ENCODE measurements around the gene CSMD2.

CSMD2 gene

GRCh38 chr1:33742663-33743062 is 422.4 kb downstream of the CSMD2 start:
- no peak for TF ChIP-seq CTCF (IDR thresholded peaks at IDR 0.05; ENCODE audit: insufficient read depth, missing control alignments)
- DNase-seq (ENCODE audit: insufficient read length, low spot score) = no peak
- no peak for FAIRE-seq

- no peak for FAIRE-seq
- TF ChIP-seq CTCF (IDR thresholded peaks at IDR 0.05; ENCODE audit: insufficient read depth, missing control alignments) = no peak
Measured at GRCh38 chr1:33741749-33742148, 423.3 kb downstream of the CSMD2 start.

GRCh38 chr1:33740040-33740744 is 424.8 kb downstream of the CSMD2 start:
- no peak for FAIRE-seq
- TF ChIP-seq CTCF (IDR thresholded peaks at IDR 0.05; ENCODE audit: insufficient read depth, missing control alignments) = no peak

More at GRCh38 chr1:33741749-33742148, 423.3 kb downstream of the CSMD2 start:
- no peak for DNase-seq (ENCODE audit: insufficient read length, low spot score)

DNA sequence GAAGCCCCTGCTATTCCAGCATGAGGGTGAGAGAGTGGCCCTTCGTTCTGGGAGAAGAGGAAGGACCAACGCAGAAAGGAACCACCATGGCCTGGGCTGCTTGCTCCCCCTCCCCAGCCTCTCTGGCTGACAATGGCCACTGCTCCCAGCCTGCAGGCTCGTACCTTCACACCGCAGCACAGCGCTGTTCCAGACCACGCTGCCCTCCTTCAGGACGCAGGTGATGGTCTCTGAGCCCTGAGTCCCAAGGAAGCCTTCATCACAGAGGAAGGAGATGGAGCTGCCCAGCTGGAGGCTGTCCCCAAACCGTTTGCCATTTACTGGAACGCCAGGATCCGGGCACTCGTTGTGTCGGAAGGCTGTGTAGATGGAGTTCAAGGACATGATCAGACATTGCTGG is 426.1 kb downstream of the CSMD2 start:
- FAIRE-seq (no peak), DNase-seq (ENCODE audit: insufficient read length, low spot score) (no peak)
- TF ChIP-seq CTCF (IDR thresholded peaks at IDR 0.05; ENCODE audit: insufficient read depth, missing control alignments) = no peak

More at GRCh38 chr1:33740040-33740744, 424.8 kb downstream of the CSMD2 start:
- no peak for DNase-seq (ENCODE audit: insufficient read length, low spot score)

DNA sequence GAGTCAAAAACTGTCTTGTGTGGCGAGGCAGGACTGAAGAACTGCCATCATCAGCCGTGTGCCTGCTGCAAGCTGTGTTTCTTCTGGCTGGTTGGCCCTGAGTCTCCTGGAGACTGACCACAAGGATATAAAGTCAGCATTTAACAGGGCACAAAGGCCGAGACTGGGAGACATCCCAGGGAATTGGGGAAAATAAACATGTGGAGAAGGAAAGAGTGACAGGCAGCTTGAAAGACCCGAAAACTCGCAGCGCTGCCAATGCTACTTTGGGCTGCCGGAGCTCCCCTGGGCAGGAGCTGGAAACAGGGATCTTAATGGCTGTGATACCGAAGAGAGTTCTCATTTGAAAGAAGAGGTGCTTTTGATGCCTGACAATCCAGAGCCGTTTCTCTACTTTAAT is 426.5 kb downstream of the CSMD2 start:
- FAIRE-seq (no peak), DNase-seq (ENCODE audit: insufficient read length, low spot score) (no peak)
- TF ChIP-seq CTCF (IDR thresholded peaks at IDR 0.05; ENCODE audit: insufficient read depth, missing control alignments) = no peak

DNA sequence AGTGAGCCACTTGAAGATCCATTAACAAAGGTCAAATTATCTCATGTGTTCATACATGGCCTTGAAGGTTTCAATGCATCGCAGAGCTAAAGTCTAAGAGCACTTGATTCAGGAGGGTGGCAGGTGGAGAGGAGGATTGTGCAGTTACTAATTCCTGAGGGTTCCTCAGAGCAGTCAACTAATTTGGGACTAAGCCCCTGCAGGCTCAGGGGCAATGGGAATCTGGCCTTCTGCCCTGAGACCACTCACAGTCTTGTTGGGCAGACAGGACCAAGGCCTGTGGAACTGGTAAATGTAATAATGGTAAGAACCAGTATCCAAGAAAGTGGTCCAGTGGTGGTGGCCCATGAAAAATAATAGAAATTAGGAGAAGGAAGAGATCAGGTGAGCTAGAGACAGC is 428.5 kb downstream of the CSMD2 start:
- no peak for TF ChIP-seq CTCF (IDR thresholded peaks at IDR 0.05; ENCODE audit: insufficient read depth, missing control alignments)
- DNase-seq (ENCODE audit: insufficient read length, low spot score) (no peak), FAIRE-seq (no peak)

DNA sequence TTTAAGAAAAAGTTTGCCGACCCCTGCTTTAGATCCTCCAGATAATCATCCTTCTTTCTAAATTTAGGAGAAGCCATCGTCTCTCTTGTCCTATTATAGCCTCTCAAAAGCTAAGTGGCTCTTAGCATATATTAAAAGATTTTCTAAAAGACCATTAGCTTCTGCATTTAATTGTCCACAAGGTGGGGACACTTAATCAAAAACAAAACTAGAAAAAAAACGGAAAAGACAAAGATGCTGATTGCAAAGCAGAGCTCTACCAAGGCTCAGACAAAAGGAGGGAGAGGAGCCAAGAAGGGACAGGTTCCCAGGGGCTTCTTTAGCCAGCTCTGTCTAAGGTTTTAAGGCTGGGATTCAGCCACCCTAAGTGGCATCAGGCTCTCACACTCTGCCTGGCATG is 429.4 kb downstream of the CSMD2 start:
- TF ChIP-seq CTCF (IDR thresholded peaks at IDR 0.05; ENCODE audit: insufficient read depth, missing control alignments) = peak; percentile 20
- DNase-seq (ENCODE audit: insufficient read length, low spot score) (no peak), FAIRE-seq (no peak)
